ENCODE measurements around the gene SEC14L5.

The SEC14L5 gene

GRCh38 chr16:4937782-4938682, 20.1 kb upstream of the SEC14L5 start:
- TF ChIP-seq CTCF (conservative IDR thresholded peaks at IDR 0.05; ENCODE audit: low read depth, low read length): no peak
- no peak overlapping the region for H2AFZ ChIP-seq (ENCODE audit: low read depth)
- H3K4me1 ChIP-seq (ENCODE audit: low read depth, poor library complexity, severe bottlenecking): peaks cover 37% of the 10 kb centered on the region
- no peaks in the 10 kb centered on the region for H3K79me2 ChIP-seq (ENCODE audit: insufficient read depth, low read depth)
- no peaks in the 10 kb centered on the region for H3K27me3 ChIP-seq (ENCODE audit: insufficient read depth, low read depth)
- no peaks in the 10 kb centered on the region for H4K20me1 ChIP-seq (ENCODE audit: insufficient read depth)
- no peak overlapping the region for H3K27ac ChIP-seq
- no peak overlapping the region for H3K9ac ChIP-seq
- H3K4me3 ChIP-seq (IDR thresholded peaks at IDR 0.05; ENCODE audit: insufficient read depth, low read depth, low read length): no peak overlapping the region
- no peaks in the 10 kb centered on the region for H3K36me3 ChIP-seq (ENCODE audit: insufficient read depth)
- no peak overlapping the region for H3K4me2 ChIP-seq

DNA sequence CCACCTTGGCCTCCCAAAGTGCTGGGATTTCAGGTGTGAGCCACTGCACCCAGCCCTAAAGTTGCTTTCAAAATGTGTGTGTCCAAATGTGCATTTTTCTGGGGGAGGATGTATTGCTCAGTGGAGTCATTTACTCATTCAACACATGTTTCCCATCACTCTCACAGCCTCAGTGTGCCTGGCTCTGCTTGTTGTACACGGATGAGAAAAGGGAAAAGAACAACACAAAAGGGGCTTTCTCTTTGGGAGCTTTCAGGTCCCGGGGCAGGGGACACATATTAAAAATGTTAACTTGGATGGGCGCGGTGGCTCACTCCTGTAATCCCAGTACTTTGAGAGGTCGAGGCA, 19.5 kb upstream of the SEC14L5 start:
- no peaks in the 10 kb centered on the region for H3K27me3 ChIP-seq (ENCODE audit: insufficient read depth, low read depth)
- no peaks in the 10 kb centered on the region for H3K79me2 ChIP-seq (ENCODE audit: insufficient read depth, low read depth)
- TF ChIP-seq CTCF (conservative IDR thresholded peaks at IDR 0.05; ENCODE audit: low read depth, low read length): no peak
- H3K9ac ChIP-seq: no peak overlapping the region
- no peaks in the 10 kb centered on the region for H4K20me1 ChIP-seq (ENCODE audit: insufficient read depth)
- no peak overlapping the region for H3K4me3 ChIP-seq (IDR thresholded peaks at IDR 0.05; ENCODE audit: insufficient read depth, low read depth, low read length)
- no peaks in the 10 kb centered on the region for H3K36me3 ChIP-seq (ENCODE audit: insufficient read depth)
- peaks cover 42% of the 10 kb centered on the region for H3K4me1 ChIP-seq (ENCODE audit: low read depth, poor library complexity, severe bottlenecking)
- H3K4me2 ChIP-seq: no peak overlapping the region
- no peak overlapping the region for H3K27ac ChIP-seq
- no peak overlapping the region for H2AFZ ChIP-seq (ENCODE audit: low read depth)

DNA sequence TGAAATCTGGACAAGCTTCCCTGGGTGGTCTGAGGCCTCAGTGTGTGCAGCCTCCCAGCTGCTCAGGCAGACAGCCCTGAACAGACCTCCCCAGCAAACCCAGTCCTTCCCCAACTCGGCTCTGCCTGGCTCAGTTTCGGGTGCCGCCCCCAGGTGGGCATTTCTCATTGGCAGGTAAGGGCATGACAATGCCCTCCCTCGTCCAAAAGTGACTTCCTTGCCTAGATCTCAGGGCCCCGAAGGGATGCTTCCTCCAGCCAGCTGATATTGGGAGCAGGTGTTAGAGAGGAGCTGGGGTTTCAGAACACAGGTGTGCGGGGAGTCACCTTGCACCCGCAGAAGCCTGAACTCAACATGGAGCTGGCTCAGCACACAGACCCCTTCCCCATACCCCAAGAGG, 17.4 kb upstream of the SEC14L5 start:
- peak overlapping the region; percentile 55; the same call in 1 of the 2 replicates for H3K27ac ChIP-seq
- no peaks in the 10 kb centered on the region for H3K27me3 ChIP-seq (ENCODE audit: insufficient read depth, low read depth)
- peak overlapping the region; percentile 9; the same call in 1 of the 2 replicates for H2AFZ ChIP-seq (ENCODE audit: low read depth)
- H3K79me2 ChIP-seq (ENCODE audit: insufficient read depth, low read depth): no peaks in the 10 kb centered on the region
- no peak overlapping the region for H3K4me3 ChIP-seq (IDR thresholded peaks at IDR 0.05; ENCODE audit: insufficient read depth, low read depth, low read length)
- peaks cover 58% of the 10 kb centered on the region for H3K4me1 ChIP-seq (ENCODE audit: low read depth, poor library complexity, severe bottlenecking)
- TF ChIP-seq CTCF (conservative IDR thresholded peaks at IDR 0.05; ENCODE audit: low read depth, low read length): no peak
- H4K20me1 ChIP-seq (ENCODE audit: insufficient read depth): no peaks in the 10 kb centered on the region
- H3K36me3 ChIP-seq (ENCODE audit: insufficient read depth): no peaks in the 10 kb centered on the region
- H3K4me2 ChIP-seq: peak overlapping the region; percentile 38
- no peak overlapping the region for H3K9ac ChIP-seq

- peaks cover 51% of the 10 kb centered on the region for H3K4me1 ChIP-seq (ENCODE audit: low read depth, poor library complexity, severe bottlenecking)
- H3K36me3 ChIP-seq (ENCODE audit: insufficient read depth): no peaks in the 10 kb centered on the region
- H3K27ac ChIP-seq: peak overlapping the region; percentile 55; the same call in 1 of the 2 replicates
- no peak overlapping the region for H3K9ac ChIP-seq
- no peaks in the 10 kb centered on the region for H4K20me1 ChIP-seq (ENCODE audit: insufficient read depth)
- H2AFZ ChIP-seq (ENCODE audit: low read depth): no peak overlapping the region
- peak overlapping the region; percentile 38; the same call in 1 of the 2 replicates for H3K4me2 ChIP-seq
- no peak overlapping the region for H3K4me3 ChIP-seq (IDR thresholded peaks at IDR 0.05; ENCODE audit: insufficient read depth, low read depth, low read length)
- no peaks in the 10 kb centered on the region for H3K79me2 ChIP-seq (ENCODE audit: insufficient read depth, low read depth)
- H3K27me3 ChIP-seq (ENCODE audit: insufficient read depth, low read depth): no peaks in the 10 kb centered on the region
- TF ChIP-seq CTCF (conservative IDR thresholded peaks at IDR 0.05; ENCODE audit: low read depth, low read length): no peak
These were observed 15.6 kb upstream of the SEC14L5 start for GRCh38 chr16:4942481-4942880.

All from KMS-11 (cell line).